ENCODE measurements around the gene PIK3C3. TPM values are rescaled to one million over a fixed set of nuclear protein-coding genes. Genes with fewer than 3 reads are reported as not detected.
"Not testable (repeated sequence)": the region's sequence is repeated elsewhere in the genome, so short reads cannot be mapped to it uniquely, and the experiment has no call there.

Gene PIK3C3
- total and polyA plus RNA-seq, 11 donors, result 9.5 to 44.3 (median 28.2) TPM

DNA sequence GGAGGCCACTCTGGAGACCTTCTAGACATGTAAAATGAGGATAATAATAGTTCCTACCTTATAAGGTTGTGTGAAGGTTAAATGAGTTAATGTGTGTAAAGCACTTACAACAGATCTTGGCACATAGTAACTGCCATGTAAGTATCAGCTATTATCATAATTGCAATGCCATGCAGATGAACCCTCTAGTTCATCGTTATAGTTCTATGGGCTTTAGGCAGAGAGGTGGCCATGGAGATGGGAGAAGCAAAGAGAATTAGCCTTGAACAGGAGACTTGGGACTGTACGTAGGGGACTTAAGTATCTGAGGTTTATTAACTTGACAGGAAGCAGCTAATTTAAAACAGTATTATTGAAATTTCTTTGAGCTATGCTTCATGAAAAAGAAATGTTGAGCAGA lies 151.8 kb downstream of the PIK3C3 start:
- no peaks in the 10 kb centered on the region for H3K36me3 ChIP-seq
- DNase-seq (no peak), ATAC-seq (no peak)
- intact Hi-C loops (cut with DNase I), result loop anchor here in 1 of 10 donors (10.0 kb wide), 1 partner anchor 1168 kb away; the partner anchor contains the start of gene SYT4
- TF ChIP-seq, protein P1, sequence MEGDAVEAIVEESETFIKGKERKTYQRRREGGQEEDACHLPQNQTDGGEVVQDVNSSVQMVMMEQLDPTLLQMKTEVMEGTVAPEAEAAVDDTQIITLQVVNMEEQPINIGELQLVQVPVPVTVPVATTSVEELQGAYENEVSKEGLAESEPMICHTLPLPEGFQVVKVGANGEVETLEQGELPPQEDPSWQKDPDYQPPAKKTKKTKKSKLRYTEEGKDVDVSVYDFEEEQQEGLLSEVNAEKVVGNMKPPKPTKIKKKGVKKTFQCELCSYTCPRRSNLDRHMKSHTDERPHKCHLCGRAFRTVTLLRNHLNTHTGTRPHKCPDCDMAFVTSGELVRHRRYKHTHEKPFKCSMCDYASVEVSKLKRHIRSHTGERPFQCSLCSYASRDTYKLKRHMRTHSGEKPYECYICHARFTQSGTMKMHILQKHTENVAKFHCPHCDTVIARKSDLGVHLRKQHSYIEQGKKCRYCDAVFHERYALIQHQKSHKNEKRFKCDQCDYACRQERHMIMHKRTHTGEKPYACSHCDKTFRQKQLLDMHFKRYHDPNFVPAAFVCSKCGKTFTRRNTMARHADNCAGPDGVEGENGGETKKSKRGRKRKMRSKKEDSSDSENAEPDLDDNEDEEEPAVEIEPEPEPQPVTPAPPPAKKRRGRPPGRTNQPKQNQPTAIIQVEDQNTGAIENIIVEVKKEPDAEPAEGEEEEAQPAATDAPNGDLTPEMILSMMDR (IDR thresholded peaks at IDR 0.05), result no peak
- no peak for TF ChIP-seq POLR2A (IDR thresholded peaks at IDR 0.05)
- WGBS, 4 donors, result 44 to 81% (median 60%) methylated on average over 2 of the region's 2 CpGs
- no peaks in the 10 kb centered on the region for H3K9me3 ChIP-seq
- H3K27ac ChIP-seq, result no peak overlapping the region
- H3K27me3 ChIP-seq, result no peaks in the 10 kb centered on the region
- no peaks in the 10 kb centered on the region for H3K4me1 ChIP-seq
- no peak overlapping the region for H3K4me3 ChIP-seq

DNA sequence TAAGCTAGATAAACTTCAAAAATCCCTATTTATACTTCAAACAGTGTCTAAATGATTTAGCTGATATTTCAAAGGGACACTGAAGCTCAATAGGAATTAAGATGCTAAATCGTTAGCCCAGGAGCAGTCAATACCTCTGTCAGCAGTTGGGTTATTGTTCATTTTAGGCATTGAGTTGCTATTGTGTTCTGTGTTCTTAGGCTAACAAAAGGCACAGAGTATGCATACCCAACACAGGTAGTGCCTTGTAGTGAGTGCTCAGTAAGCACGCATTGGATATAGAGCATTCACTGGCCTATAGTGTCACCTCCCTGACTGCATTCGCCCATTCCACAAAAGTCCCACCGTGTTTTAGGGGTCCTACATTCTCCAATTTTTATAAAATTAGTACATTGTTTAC lies 152.3 kb downstream of the PIK3C3 start:
- Histone ChIP-seq H3K36me3 (no peaks in the 10 kb centered on the region), H3K27me3 (no peaks in the 10 kb centered on the region), H3K9me3 (no peaks in the 10 kb centered on the region), H3K4me1 (no peaks in the 10 kb centered on the region), H3K4me3 (no peak overlapping the region), H3K27ac (no peak overlapping the region)
- intact Hi-C loops (cut with DNase I), result loop anchor here in 1 of 10 donors (10.0 kb wide), 1 partner anchor 1168 kb away; the partner anchor contains the start of gene SYT4
- DNase-seq (no peak), ATAC-seq (no peak)
- TF ChIP-seq, protein P1 (IDR thresholded peaks at IDR 0.05), result no peak
- no peak for TF ChIP-seq POLR2A (IDR thresholded peaks at IDR 0.05)
- 86 to 93% (median 92%) methylated on average over 4 of the region's 4 CpGs for WGBS, 4 donors

DNA sequence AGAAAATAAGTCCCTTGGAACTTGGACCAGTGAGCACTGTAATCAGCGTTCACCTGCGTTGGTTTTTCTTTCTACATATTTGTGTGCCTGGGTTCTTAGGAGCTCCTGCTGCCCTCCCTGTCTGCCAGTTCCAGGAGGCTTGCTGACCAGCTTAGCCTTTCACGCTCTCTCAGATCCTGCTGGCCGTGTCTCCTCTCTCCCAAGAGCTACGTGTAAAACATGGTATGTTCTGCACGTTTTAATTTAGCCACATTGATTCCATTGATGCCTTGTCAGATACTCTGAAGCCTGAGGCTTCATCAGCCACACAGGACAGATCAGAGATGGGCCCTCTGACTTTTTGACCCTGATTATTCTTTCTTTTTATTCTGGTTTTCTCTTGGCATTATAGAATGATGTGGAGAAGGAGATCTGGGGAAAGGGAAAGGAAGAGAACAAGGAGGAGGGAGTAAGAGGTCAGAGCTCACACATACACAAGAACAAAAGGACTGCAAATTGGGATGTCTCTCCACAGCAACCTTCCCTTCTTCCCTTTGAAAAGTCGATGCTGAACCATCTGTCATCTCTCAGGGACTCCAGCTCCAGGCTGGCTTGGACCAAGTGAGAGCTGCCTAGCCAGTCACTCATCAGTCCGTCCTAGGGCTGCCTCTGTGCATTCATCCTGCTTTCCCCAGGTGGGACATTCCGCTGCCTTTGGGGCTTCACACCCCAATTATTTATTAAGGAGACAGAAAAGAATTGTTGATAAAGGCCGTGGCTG lies 152.8 kb downstream of the PIK3C3 start:
- no peaks in the 10 kb centered on the region for H3K36me3 ChIP-seq
- WGBS, 4 donors, result 72 to 76% (median 74%) methylated on average over 10 of the region's 10 CpGs
- H3K27ac ChIP-seq, result no peak overlapping the region
- TF ChIP-seq, protein P1 (IDR thresholded peaks at IDR 0.05), result no peak
- no peak for TF ChIP-seq POLR2A (IDR thresholded peaks at IDR 0.05)
- no peaks in the 10 kb centered on the region for H3K27me3 ChIP-seq
- no peaks in the 10 kb centered on the region for H3K4me1 ChIP-seq
- H3K4me3 ChIP-seq, result no peak overlapping the region
- no peak for ATAC-seq
- no peak for DNase-seq
- H3K9me3 ChIP-seq, result no peaks in the 10 kb centered on the region
- intact Hi-C loops (cut with DNase I), result loop anchor here in 1 of 10 donors (10.0 kb wide), 1 partner anchor 1167 kb away; the partner anchor contains the start of gene SYT4

DNA sequence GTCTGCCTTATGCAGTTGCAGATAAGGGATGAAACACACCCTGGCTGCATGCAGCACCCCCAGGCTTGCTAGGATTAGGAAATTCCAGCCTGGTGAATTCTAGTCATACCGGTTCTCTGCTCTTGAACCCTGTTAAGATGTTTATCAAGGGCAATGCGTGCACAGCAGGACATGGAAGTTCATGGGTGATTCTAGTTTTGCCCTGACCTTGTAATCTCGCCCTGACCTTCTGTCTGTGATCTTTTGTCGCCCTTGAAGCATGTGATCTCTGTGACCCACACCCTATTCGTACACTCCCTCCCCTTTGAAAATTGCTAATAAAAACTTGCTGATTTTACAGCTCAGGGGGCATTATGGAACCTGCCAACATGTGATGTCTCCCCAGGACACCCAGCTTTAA lies 157.1 kb downstream of the PIK3C3 start:
- WGBS, 4 donors, result 88 to 94% (median 93%) methylated on average over 5 of the region's 5 CpGs
- H3K4me3 ChIP-seq, H3K27ac ChIP-seq, H3K36me3 ChIP-seq, DNase-seq, ATAC-seq, H3K9me3 ChIP-seq, H3K27me3 ChIP-seq: not testable (repeated sequence)
- peaks cover 0 to 16% (median 2%) of the 10 kb centered on the region in 12 donors for H3K4me1 ChIP-seq
- intact Hi-C loops (cut with DNase I), result loop anchor here (5.0 to 10.0 kb wide), 12 partner anchors 160 to 1475 kb away; partner anchors contain the start of gene SYT4 (in 1 of the 10)

Data from heart left ventricle (tissue), 16 donors.